GM18520 (cell line): ENCODE results near the gene SLC26A2.

Experiments used
- ATAC-seq: cut with Tn5 transposase; IDR thresholded peaks from one replicate; pipeline ENCODE4 v1.9.1; 2021; ENCODE audit not compliant: unreplicated experiment

The SLC26A2 gene

DNA sequence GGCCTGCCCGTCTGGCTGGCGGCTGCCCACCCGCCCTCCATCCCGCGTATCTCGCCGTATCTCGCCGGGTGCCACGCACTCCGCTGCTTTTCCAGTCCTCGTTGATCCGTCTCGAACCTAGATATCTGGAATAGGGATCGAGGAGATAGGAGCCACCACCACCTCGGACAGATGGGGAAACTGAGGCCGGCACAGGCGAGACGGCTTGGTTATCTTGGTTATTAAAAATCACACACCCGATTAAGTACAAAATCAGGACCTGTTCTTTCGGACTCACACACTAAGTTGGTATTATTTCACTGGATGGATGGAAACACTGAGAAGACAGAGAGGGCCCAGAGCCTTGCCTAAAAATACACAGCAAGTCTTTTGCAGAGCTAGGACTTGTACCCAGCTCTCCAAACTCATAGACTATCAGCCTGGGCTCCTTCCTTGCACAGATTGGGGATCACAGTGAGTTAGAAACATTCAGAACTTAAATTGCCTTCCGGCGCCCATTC lies 678 bp downstream of the SLC26A2 start:
- no peak for ATAC-seq

DNA sequence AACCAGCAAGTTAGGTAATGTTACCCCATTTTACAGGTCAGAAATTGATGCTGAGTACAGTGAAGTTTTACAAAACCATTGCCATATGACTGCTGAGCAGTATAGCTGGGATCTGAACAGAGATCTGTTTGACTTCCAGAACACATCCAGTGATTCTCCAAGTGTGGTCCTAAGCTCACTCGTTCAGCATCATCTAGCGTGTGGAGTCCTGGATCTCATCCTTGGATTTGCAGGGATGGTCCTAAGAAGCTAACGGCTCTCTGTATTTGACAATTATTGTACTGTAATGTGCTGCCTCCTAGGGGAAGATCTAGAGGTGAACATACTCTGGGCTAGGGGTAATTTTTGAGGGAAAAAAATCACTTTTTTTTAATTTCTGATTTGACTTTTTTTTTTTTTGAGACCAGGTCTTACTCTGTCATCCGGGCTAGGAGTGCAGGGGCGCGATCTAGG lies 1.4 kb downstream of the SLC26A2 start:
- no peak for ATAC-seq

DNA sequence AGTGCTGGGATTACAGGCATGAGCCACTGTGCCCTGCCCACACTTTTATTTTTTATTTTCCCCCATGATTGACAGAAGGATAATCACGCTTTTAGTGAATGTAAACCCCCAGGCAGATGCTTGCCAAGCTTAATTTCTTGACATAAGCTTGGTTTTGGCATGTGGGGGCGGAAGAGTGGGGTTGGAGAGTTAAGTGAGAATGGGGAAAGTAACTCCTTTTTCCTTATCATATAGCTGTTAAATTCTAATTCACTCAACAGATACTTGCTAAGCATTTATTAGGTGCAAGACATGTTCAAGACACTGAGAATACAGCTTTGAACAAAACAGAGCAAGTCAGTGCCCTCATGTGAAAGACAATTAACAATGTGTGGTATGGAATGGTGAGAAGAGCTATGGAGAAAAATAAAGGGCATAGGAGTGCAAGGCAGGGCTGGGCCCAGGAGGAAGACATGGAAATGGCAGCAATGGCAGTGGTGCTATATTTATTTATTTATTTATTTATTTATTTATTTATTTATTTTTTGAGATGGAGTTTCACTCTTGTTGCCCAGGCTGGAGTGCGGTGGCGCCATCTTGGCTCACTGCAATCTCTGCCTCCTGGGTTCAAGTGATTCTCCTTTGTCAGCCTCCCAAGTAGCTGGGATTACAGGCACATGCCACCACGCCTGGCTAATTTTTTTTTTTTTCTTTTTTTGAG lies 2.2 kb downstream of the SLC26A2 start:
- ATAC-seq = no peak

DNA sequence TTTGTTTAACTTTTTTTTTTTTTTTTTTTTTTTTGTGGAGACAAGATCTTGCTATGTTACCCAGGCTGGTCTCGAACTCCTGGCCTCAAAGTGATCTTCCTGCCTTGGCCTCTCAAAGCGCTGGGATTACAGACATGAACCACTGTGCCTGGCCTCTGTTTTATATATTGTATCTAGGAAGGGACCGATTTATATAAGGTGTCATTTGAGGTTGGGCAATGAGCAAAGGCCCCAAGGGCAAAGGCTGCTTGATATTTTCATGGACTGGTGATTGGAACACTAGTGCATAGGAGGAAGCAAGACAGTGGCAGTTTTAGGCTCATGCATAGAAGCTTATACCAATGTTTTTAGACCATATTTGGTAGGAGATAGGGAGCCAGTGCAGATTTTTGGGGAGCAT lies 3.2 kb downstream of the SLC26A2 start:
- no peak for ATAC-seq

DNA sequence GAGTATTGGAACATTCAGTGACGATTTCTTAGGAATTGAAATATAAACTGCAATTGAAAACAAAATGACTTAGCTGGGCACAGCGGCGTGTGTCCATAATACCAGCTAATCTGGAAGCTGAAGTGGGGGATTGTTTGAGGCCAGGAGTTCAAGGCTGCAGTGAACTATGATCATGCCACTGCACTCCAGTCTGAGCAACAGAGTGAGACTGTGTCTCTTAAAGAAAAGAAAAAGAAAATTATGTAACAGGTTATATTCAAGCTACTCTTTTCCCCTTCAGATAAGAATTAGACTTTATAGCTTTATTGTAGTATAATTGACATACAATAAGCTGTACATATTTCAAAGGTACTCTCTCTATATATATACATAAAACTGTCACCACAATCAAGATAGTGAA lies 6.4 kb downstream of the SLC26A2 start:
- no peak for ATAC-seq

DNA sequence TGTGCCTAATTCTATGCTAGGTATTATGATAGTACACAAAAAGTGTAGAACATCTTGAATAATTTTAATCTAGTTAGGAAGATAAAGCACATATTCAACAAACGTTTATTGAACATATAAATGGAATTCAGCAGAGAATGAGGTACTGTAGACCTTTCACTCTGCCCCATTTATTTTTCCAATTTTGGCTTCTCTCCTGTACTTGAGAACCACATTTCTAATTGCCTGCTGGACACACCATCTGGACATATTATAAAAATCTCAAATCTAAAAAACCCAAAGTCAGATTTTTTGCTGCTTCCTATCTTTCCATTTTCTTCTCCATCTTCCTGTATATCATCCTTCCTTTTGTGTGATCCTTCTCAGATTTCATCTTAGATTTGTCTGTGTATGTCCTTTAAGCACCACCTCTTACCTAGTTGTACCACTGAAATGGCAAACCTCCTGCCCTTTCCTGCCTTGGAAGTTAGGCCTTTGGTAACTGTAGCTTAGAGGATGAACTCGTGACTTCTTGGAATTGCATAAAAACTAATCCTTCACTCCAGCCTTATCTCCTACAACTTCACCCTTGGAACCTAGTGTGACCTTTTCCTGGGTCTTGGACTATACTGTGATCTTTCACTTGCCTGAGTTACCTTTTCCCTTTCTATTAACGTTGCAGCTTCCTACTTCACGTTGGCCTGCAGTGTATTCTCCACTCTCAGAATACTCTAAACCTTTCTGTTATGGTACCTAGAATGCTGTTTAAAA lies 8.8 kb downstream of the SLC26A2 start:
- ATAC-seq = no peak

DNA sequence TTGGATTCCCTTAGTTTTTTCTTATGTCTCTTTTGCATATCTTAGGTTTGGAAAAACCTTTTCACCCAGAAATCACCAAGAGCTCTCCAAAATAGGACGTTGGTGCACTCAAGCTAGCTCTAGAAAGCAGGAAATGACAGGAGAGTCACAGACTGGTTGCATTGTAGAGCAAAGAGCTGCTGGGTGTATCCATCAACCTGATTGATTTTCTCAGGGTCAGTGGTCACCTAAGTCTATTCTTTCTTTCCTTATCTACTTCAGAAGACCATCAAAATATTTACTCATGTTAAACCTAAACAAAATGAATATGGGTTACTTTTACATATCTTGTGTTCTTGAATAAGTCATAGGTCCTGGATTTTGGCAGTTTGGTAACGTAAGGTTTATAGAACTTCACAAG lies 14.9 kb downstream of the SLC26A2 start:
- no peak for ATAC-seq

DNA sequence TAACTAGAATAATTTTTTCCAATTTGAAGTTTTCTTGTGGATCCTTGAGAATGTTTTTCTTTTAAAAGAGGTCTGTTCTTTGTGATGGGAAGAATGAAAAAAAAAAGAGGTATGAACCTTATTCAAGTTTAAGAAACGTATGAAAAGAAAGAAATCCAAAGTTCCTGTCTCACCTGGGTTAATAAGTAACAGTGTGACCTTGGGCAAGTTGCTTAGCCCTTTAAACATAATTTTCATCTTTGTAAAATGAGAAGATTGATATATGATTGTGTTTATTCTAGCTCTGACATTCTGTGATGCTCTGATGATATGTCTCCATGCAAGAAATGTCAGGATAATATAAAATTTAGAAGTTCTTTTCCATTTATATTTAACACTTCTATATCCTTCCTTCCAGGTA lies 19.3 kb downstream of the SLC26A2 start:
- no peak for ATAC-seq

DNA sequence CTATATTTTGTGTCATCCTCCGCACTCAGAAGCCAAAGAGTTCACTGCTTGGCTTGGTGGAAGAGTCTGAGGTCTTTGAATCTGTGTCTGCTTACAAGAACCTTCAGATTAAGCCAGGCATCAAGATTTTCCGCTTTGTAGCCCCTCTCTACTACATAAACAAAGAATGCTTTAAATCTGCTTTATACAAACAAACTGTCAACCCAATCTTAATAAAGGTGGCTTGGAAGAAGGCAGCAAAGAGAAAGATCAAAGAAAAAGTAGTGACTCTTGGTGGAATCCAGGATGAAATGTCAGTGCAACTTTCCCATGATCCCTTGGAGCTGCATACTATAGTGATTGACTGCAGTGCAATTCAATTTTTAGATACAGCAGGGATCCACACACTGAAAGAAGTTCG lies 20.6 kb downstream of the SLC26A2 start:
- no peak for ATAC-seq

DNA sequence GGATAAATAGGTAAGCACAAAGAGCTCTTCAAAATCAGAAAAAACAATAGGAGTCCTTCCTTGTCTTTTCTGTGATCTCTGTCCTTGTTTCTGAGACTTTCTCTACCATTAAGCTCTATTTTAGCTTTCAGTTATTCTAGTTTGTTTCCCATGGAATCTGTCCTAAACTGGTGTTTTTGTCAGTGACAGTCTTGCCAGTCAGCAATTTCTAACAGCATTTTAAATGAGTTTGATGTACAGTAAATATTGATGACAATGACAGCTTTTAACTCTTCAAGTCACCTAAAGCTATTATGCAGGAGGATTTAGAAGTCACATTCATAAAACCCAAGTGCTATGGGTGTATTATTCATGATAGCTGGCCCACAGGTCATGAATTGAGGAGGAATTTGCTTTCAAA lies 21.9 kb downstream of the SLC26A2 start:
- ATAC-seq = no peak

DNA sequence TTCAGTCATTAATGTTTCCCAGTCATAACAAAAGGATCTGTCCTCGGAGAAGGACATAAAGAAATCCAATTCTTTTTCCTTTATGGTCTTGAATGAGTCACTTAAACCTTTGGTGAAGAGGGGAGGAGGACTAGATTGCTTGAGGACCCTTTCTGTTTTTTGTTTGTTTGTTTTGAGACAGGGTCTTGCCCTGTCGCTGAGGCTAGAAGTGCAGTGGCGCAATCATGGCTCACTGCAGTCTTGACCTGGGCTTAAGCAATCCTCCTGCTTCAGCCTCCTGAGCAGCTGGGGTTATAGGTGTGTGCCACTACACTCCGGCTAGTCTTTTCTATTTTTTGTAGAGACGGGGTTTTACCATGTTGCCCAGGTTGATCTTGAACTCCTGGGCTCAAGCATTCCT lies 27.6 kb downstream of the SLC26A2 start:
- no peak for ATAC-seq

DNA sequence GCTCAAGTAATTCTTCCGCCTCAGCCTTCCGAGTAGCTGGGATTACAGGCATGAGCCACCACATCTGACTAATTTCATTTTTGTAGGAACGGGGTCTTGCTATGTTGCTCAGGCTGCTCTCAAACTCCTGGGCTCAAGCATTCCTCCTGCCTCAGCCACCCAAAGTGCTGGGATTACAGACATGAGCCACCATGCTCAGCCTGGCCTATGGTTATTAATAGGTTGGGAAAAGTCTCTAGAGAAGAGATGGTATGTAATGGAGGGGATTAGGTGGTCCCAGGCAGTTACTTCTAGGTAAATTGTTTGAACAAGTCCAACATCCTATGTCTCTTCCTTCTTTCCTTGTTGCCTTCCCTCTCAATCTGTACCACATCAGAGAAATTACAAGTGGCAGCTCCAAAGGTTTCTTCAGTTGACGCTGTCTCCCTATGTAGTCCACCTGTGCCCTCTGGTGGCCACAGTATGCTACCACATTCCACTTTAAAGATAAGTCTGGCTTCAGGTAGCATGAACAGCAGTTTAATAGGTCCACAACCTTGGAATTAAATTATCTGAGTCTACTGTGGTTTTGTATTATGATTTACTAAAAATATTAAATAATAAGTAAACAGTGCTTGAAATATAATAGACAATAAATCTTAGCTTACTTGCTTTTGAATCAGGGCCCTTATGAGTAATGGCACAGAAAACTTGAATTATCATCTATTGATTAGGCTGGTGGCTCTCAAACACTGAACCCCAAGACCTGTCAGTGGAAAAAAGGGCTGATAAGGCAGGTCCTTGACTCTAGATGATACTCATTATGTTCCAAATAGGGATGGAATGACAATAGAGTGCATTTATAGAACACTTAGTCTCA lies 30.2 kb downstream of the SLC26A2 start:
- no peak for ATAC-seq

DNA sequence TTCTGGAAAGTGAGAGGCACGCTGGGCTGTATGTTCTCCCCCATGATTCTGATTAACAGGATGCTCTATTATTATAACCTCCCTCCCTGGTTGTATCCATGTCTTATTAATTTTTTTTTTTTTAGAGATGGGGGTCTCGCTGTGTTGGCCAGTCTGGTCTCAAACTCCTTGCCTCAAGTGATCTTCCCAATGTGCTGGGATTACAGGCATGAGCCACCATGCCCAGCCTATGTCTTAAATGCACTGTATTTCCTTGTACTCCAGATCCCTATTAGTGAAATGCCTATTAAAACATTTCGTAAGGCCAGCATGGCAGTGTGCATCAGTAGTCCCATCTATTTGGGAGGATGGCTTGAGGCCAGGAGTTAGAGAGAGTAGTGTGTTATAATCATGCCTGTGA lies 32.9 kb downstream of the SLC26A2 start:
- ATAC-seq = no peak

DNA sequence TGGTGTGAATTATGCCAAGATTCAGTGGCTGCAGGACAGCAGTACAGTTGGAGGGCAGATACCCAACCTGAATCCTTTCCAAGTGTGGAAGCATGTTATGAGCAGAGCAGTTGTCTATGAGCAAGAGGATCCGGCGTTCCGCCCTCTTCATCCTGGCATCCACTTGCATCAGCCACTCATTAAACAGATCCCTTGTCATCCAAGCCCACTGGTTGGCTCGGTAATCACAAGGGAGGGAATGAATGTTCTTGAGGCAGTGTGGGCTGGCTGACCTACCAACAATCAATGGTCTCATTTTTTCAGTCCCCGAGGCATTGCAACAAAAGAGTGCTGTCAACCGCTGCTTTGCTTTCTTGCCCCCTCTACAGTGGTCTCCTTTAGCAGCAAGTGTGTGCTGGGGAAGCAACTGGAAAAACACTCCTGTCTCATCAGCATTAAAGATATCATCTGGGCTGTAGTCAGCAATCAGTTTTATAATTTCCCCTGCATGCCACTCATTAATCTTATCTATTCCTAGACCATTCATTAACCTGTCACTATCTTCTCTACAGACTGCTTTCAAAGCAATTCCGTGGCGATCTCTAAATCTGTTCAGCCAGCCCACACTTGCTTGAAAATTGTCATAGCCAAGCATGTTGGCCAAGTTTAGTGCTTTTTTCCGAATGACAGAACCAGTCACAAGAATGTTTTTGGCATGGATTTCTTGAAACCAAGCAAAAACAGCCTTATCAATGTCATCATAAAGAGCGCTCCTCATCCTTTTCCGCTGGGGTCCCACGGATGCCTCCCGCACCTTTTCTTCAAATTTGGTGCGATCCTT lies 35.0 kb downstream of the SLC26A2 start:
- ATAC-seq = no peak

DNA sequence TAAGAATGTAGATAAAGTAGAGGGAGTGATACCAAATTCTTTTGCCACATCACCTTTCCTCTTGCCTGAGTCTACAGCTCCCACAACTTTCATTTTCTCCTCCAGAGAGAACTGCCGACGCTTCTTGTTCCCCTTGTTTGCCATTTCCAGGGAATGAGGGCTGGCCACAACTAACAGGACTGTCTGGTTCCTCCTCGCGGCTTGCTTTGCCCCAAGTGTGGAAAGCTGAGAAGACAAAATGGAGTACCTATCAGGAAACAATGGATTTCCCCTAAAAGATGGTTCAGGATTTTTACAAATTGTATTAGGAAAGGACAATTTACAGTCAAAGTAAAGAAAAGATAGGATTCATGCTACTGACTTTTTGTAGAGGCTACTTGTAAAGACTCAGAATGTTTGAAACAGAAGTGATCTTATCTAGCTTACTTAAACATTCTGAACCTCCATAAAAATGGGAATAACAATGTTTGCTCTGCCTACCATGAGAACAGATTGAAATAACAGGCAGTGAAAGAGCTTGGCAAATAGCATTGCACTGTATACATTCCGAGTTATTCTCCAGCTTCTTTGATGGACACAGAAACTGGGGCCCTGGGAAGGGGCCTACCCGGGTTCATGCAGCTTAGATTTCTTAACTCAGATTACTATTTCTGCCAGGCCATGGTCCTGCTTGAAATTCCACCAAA lies 35.8 kb downstream of the SLC26A2 start:
- ATAC-seq = no peak

DNA sequence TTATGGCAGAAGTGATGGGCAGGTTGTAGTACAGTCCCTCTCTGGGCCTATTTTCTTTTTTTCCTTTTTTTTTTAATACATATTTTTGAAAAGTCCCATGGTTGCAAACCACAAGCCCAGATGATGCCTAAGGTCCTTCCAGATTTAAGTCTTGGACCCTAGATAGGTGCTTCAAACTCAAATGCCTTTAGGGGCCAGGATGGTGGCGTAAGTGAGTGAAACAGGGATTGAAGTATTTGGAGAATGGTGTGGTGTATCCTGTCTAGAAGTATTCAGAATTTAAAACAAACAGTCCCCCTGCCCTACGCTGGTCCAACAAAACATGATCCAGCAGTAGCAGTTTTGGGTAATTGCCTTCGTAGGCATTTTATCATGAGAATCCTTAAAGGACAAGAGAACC lies 37.7 kb downstream of the SLC26A2 start:
- no peak for ATAC-seq

DNA sequence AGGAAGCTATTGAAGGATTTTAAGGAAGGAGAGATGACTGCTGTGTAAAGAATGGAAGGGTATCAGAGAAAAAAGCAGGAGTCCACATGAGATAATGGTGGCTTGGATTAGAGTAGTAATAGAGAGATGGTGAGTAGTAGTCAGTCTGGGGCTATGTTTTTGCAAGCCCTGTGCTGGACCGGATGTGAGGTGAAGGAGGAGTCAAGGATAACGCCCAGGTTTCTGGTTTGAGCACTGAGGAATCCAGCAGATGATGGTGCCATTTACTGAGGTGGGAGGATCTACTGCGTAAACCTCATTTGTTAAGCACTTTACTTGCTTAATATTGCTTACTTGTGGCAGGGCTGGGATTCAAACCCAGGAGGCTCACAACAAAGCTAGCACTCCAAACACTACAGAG lies 38.8 kb downstream of the SLC26A2 start:
- no peak for ATAC-seq

DNA sequence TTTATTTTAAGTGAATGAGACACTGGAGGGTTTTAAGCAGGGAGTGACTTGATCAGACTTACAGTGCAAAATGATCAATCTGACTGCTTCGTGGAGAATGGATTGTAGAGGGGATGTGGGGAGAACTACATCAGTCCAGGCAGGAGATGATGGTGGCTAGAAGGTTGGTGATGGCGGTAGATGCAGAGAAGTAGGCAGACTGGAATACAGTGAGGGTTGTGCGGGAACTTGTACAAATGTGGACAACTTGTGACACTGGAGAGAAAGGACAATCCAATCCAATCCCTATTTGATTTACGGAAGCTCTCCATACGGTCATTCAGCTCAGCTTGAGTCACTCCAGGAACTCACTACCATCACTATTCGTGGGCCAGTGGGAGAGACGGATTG lies 39.3 kb downstream of the SLC26A2 start:
- ATAC-seq = no peak

DNA sequence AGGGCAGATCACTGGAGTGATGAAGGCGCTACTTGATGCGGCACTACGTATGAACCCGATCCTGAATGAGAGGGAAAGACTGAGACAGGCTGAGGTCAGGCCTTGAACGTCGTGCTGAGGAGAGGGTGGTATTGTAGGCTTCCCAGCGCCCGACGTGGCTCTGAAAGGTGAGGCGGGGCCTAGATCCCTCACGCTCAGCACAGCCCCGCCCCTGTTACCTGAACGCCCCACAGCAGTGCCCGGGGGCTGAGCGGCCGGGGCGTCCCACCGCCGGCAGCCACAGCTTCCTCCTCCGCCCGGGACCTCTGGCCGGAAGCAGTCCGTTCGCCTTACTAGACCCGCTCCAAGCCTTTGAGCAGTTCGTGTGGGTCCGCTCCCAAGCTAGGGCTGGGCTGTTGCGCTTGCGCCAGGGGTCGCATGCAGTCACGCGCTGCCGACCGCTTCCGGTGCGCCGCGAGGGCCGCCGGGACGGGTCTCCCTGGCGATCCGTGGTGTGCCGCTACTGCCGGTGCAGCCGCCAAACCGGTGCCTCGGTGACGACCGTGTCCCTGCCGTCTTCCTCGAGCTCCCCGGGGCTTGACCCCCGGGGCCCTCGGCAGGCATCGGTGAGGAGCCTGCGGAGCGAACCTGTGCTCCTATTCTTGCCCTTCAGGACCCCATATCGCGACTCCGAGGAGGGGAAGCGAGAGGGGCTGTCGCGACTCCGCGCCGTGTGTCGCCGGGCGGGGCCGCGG lies 39.9 kb downstream of the SLC26A2 start, which contains the start of the genes HMGXB3 and TIGD6:
TSS of gene HMGXB3 (plus strand) at position 484 of the 734 bp plus-strand sequence. CDS start 4,114 bp downstream, outside the sequence.
TSS of gene TIGD6 (minus strand) at position 399 of the 734 bp plus-strand sequence. CDS start 4,306 bp downstream, outside the sequence.
- ATAC-seq = peak; percentile 86
